ENCODE results near the gene SSTR3.

DNA sequence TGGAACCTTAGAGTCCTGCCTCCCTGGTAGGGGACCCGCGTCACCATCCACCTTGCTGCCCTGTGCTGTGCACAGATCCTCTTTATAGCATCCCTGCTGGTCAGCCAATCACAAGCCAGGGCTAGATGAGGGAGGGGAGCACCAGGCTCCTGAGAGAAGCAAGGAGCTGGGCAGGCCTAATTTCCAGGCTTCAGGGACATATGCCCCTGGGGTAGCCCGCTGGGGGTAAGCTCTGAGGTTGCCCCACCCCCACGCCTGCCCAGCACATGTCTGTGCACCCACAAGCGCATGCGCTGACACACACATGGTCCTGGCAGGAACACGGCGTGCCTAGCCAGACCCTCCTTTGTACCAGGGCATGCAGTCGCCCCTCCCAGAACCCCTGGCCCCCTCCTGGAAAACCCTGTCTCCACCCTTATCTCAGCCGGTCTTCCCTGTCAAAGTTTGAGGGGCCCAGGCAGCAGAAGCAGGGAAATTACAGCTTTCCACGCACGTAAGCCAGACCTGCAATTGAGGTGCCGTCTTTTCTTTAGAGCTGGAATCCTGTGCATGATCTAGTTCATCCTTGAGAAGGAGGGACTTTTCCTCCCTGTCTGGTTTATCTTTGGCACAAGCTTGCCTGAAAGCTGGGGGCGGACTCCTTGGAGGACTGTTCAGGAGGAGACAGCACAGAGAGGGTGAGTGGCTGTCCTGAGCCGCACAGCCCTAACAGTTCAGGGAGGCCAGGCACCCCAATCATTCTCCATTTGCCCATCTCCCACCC lies 2.1 kb downstream of the SSTR3 start:
- TF ChIP-seq CTCF (IDR thresholded peaks at IDR 0.05) (no peak), POLR2A (IDR thresholded peaks at IDR 0.05) (no peak), EP300 (IDR thresholded peaks at IDR 0.05) (no peak)

Measured in ovary (tissue), 3 donors.